SH-SY5Y (cell line): Measurements from ENCODE around the gene ULK4.

Experiments
- GATA2 ChIP-seq: IDR thresholded peaks from 2 replicates; pipeline ENCODE4 v1.6.1; 2011; ENCODE audit warnings: mild to moderate bottlenecking, low read depth, low read length
- GATA3 ChIP-seq: IDR thresholded peaks from 2 replicates; pipeline ENCODE4 v1.6.1; 2011; ENCODE audit warnings: low read depth, mild to moderate bottlenecking, low read length, moderate library complexity

- TF ChIP-seq GATA2: no peak
- TF ChIP-seq GATA3: no peak
Observed at GRCh38 chr3:41593774-41594173, 368.1 kb downstream of the ULK4 start.
